Fibroblast of skin of abdomen (primary cell): ENCODE measurements around the gene TMEM247. TPM values are rescaled to one million over a fixed set of nuclear protein-coding genes. Genes with fewer than 3 reads are reported as not detected.

ENCODE experiments used
- DNase-seq: peaks from one replicate; pipeline ENCODE4 v3.0.0-alpha.2; 2013
- polyA plus RNA-seq, 2 experiments: library from polyadenylated mRNA; unstranded; fragments of 120-200 nt; gene quantifications; one replicate each; pipeline ENCODE4 v1.2.1, GENCODE V29; 2013; ENCODE audit not compliant: insufficient read length in 2 of 2

Gene TMEM247
- polyA plus RNA-seq (2013, experiment 1 of 2; ENCODE audit: insufficient read length): not detected
- polyA plus RNA-seq (2013, experiment 2 of 2; ENCODE audit: insufficient read length): not detected

- DNase-seq: no peak
Measured at GRCh38 chr2:46479265-46479664, at the start of gene TMEM247. TSS of gene TMEM247 (plus strand) at chr2:46479565.

GRCh38 chr2:46430413-46430812 lies 49.0 kb upstream of the TMEM247 start:
- no peak for DNase-seq

DNA sequence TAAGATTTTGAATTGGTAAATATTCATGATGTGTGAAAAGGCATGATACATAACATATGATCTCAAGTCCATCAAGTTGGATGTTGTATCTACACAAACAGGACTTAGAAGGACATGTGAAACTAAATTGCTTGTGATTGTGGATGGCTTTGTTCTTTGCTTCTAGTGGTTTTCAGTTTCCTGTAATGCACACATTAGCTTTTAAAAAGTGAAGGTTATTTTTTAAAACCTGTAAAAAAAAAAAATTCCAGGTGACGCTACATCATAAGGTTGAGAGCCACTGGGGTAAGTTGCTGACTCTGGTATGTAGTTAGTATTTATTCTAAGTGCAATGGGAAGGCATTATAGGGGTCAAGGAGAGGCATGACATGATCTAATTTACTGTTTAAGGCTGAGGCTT lies 48.4 kb upstream of the TMEM247 start:
- DNase-seq: no peak

DNA sequence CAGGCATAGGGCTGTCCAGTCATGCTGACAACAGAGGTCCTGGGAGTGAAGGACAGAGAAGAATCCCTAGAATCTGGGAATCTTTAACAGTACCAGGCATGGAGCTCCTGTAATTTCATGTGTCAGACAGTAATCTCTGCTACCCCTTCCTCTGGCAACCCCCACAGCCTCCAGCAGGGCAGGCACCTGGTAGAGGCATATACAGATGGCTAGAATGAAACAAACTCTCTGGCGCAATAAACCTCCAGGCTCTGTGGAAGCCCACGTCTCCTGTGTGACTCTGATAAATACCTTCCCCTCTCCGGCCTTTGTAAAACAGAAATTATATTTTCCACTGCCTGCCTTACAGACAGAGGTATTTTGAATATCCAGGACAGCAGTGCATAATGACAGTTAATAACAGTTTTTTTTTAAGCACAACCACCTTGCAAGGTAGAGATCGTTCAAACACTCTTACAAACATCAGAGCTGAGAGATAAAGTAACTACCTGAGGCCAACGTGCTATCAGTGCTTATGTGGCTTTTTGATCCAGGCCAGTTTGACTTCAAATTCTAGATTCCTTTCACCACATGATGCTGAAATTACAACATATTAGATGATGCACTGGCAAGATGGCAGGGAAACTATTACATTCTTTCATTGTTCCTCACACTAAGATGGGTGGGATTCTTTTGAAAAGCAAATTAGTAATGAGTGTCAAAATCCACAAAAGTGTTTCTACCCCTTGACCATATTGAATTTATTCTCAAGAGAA lies 47.7 kb upstream of the TMEM247 start:
- DNase-seq: peak; percentile 28

DNA sequence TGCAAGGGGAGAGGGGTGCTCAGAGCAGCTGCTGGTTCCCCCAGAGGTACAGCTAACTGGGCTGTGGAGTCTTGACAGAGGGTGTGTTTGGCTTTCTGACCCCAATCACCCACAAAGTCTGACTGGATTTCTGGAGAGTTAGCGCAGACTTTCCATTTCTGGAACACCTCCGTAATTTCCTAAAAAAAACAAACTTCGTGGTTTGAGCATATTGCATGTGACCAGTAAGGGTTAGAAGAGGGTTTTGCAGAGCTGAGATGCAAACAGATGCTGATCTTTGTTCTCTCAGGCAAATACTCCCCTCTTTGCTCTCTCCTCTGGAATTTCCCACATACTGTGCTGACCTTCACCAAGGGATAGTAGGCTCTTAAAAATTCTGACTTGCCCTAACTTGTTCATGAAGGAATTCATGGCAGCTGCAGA lies 44.5 kb upstream of the TMEM247 start:
- DNase-seq: peak; percentile 61

DNA sequence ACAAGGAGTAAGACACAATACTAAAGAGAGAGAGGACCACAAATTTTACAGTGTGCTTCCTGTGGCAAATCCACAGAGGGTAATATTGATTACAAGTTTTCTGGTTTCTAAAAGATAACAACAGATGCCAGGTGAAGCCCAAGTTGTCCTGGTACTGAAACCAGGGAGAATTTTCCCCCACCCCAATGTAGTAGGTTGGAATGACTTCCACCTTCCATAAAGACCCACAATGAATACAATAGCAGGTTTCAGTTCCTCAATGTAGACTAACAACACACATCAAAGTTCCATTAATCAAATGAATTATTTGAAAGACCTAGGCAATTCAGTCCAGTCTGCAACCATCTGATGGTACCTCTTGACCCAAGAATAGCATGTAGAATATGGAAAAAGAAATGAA lies 44.0 kb upstream of the TMEM247 start:
- DNase-seq: no peak

DNA sequence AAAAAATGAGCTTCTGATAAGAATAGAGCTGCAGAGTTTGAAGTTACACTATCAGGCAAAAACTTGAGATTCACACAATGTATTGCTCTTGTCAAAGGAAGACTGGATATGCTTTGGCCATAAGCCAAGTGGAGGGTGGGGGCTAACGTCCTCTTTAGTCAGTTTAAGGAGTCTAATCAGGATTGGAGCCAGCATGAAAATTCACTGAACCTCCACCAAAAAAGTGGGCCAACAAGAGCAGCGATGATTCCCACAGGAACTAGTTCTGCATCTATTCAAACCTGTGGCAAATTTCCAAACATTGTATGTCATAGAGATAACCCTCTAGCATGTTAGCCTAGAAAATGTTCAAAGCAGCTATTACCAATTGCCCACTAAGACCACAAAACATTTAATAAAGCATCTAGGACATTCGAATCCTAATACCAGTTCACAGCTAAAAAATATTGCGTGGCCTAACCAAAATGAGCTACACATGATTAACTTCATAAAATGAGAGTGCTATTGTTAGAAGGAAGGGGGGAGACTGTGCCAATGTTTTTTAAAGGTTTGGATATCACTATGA lies 43.5 kb upstream of the TMEM247 start:
- DNase-seq: peak; percentile 18

- DNase-seq: no peak
Measured at GRCh38 chr2:46436800-46437199, 42.6 kb upstream of the TMEM247 start.

- DNase-seq: no peak
Measured at GRCh38 chr2:46438102-46438501, 41.3 kb upstream of the TMEM247 start.

- no peak for DNase-seq
Measured at GRCh38 chr2:46438794-46439193, 40.6 kb upstream of the TMEM247 start.

DNA sequence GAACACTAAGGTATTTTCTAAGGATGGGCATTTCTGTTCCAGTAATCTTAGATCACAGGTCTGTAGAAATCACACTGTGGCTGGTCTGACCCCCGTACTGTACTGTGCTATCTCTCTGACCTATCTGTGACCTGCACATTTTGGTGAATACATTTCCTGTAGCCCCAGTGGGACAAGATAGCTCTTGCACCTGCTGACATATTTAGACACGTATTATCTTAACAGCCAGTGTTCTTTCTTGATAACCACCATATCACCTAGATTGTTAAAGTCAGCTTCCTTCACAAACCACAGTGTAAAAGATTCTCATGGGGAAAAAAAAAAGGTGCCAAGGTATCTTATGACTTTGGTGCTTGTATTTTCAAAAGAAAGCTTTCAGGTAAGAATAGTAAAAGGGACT lies 39.8 kb upstream of the TMEM247 start:
- DNase-seq: no peak

GRCh38 chr2:46441838-46442712 lies 37.3 kb upstream of the TMEM247 start:
- DNase-seq: no peak

DNA sequence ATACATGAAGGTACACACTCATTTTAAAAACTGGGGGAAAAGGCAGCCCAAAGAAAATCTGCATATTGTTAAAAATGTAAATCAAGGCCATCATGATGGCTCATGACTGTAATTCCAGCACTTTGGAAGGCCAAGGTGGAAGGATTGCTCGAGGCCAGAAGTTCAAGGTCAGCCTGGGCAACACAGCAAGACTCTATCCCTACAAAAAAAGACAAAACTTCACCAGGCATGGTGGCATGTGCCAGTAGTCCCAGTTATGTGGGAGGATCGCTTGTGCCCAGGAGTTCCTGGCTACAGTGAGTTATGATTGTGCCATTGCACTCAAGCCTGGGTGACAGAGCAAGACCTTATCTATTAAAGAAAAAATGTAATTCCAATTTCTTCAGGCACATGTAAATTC lies 34.6 kb upstream of the TMEM247 start:
- no peak for DNase-seq

DNA sequence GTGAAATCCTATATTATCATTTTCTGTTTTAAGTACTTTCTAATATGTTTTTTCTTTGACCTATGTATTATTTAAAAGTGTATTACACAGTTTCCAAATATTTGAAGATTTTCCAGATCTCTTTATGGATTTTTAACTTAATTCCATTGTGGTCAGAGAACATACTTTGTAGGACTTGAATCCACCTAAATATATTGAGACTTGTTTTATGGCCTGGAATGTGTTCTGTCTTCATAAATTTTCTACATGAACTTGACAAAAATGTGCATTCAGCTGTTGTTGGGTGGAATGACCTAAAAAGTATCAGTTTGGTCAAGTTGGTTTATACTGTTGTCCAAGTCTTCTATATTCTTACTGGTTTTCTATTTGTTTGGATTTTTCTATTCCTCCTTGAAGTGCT lies 33.8 kb upstream of the TMEM247 start:
- peak; percentile 65 for DNase-seq

- DNase-seq: no peak
Measured at GRCh38 chr2:46446871-46447568, 32.3 kb upstream of the TMEM247 start.

GRCh38 chr2:46447649-46448048 lies 31.7 kb upstream of the TMEM247 start:
- no peak for DNase-seq

DNA sequence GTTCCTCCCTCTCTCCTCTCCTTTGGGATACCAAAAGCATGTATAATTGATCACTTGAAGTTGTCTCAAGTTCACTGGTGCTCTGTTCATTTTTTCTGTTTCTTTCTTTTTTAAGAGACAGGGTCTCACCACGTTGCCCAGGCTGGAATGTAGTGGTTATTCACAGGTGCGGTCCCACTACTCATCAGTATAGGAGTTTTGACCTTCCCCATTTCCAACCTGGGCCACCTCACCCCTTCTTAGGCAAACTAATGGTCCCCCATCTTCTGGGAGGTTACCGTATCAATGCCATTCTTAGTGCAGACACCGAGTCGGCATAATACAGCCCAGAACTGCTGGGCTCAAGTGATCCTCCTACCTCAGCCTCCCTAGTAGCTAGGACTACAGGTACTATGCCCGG lies 31.3 kb upstream of the TMEM247 start:
- DNase-seq: no peak

GRCh38 chr2:46448641-46449040 lies 30.7 kb upstream of the TMEM247 start:
- no peak for DNase-seq

DNA sequence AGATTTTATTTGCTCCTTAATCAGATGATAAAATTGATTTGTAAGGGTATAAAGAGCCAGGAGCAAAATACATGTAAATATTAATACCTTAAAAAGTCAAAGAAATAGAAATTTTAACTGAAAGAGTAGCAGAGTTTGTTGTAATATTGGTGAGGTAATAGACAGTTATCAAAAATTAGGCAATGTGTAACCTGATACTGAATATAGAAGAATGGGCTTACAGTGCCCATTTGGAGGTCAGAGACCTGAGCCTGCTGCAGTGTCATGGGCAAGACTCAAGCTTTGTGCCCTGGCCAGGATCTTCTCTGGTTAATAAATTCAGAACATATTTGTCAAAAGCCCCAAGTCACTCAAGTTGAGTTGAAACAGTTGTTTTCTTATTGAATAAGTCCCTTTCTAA lies 29.7 kb upstream of the TMEM247 start:
- DNase-seq: no peak

GRCh38 chr2:46451131-46451711 lies 28.1 kb upstream of the TMEM247 start:
- DNase-seq: no peak

DNA sequence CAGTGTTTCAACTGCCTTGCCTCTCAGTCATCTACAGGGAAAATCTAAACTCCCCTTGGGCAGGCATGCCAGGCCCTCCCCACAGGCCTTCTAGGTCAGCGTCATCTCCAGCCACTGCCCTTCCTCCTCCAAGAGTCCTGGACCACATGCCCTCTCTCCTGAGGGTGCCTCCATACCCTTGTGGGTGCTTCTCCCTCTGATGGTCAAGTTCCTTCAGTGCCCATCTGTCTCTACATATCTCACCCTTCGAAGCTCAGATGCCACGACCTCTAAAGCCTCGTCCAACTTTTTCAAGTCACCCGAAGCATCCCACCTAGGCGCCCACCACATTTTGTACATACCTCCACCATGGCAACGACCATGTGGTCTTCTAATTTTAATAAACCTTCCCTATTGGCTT lies 22.6 kb upstream of the TMEM247 start:
- no peak for DNase-seq

DNA sequence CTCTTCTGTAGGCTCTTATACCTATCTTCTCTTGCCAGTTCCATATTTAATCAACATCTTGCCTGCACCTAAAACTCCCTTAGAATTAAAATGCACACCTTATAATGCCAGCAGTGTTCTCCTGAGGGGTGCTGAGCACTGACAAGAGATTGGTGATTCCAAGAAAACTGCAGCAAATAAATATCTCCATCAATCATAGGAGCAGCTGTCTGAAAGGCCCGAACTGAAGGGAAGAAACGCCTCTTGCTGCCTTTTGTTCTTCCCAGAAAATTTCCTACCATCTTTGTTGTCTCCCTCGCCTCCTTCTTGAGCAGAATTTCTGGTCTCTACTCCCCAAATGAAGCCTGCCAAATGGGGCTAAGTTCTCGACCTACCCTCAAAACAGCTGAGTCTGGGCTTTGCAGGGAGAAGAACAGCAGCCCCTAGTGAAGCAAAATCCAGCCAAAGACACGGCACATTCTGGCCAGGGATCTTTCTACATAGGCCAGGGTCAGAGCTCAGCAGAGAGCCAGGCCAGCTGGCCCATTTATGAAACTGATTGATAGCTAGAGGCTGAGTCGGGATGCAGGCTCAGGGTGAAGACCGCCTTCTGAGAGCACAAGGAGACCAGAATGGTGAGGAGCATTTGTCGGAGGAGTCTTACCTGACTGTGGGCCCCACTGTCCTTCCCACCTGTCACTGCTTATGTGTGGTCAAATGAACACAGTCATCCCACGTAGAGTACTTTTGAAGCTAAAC lies 20.4 kb upstream of the TMEM247 start:
- DNase-seq: no peak
